Posterior cingulate gyrus (tissue), 11 donors: ENCODE results near the gene DYRK3.

Experiments used
- DNase-seq, 10 donors: peaks; one replicate each; pipeline versions ENCODE4 v3.0.0 to v3.0.0-alpha.2; 2020 to 2021; ENCODE audit warnings: mixed read lengths in 3 of 10
- intact Hi-C: fragments of 100-400 bp; cut with DNase I; formaldehyde crosslinking; loops from one replicate; pipeline ENCODE4 v1.15.1; 2023

DYRK3 gene

DNA sequence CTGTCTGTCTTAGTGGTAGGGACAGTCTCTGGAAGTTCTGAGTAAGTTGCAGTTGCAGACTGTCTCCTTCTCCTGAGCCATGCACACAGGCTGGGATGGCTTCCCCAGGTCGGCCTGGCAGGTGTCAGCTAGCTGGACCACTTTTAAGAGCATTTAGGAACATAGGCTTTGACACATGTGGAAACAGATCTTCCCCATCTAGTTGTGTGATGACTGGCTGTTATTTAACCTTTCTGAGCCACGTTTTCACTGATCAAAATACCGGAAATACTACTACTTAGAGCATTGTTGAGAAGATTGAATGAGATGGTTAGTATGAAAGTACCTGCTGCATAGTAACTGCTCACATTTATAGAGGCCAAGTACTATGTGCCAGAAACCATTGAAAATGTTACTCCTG is 43.2 kb downstream of the DYRK3 start:
- intact Hi-C loops = no loop called here
- no peak for DNase-seq

DNA sequence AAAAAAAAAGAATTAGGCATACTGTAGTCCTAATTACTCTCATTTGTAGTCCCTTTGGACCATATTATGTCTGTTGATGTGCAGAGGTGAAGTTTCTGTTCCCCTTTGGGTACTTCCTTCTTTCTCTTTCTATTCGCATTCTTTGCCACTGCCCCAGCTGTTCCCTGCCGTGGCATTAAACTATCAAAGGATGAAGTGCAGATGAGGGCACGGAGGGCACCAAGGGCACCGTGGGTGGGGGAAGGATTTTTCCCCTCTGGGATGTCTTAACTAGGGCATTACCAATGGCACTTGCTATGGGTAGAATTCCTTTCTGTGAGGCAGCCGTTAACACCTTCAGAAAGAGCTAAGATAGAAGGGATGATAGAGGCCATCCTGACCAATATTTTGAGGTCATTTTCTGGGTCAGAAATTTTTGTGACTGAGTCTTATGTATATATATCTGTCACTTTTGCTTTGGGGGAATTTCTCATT is 44.4 kb downstream of the DYRK3 start:
- no peak for DNase-seq
- intact Hi-C loops = no loop called here

DNA sequence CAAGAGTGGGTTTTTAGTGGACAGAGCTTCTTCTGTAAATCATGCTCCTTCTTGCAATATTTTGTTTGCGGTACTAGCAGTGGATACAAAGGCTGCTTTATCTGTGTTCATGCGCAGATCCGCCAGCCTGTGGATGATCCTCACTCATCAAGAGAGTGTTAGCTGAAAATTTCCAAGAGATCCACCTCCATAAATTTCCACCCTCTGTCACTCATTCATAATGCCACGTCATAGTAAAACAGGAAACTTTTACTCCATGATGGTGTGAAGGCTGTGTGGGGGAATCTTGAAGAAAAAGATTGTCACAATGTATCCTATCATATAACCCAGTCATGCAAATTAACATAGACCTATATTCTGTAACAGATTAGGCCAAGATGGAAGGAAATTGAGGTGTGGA is 44.9 kb downstream of the DYRK3 start:
- peak in 1 of 10 donors; percentile 23 for DNase-seq
- intact Hi-C loops = no loop called here

DNA sequence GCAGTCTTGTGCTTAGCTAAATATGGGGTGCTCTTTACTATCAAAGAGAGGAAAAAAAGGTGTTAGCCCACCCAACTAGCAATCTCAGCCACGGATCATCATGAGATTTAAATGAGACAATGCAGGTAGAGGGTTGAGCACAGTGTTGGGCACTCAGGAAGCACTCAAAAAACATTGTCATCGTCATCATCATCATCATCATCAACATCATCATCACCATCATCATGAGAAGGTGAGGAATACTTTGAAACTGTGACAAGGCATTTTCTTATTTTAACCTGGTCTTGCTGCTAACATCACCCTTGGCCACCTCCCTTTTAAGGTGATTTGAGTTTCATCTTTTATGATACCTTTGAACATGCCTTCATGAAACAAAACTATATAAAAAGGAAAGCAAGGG is 46.0 kb downstream of the DYRK3 start:
- DNase-seq = no peak
- intact Hi-C loops = no loop called here

DNA sequence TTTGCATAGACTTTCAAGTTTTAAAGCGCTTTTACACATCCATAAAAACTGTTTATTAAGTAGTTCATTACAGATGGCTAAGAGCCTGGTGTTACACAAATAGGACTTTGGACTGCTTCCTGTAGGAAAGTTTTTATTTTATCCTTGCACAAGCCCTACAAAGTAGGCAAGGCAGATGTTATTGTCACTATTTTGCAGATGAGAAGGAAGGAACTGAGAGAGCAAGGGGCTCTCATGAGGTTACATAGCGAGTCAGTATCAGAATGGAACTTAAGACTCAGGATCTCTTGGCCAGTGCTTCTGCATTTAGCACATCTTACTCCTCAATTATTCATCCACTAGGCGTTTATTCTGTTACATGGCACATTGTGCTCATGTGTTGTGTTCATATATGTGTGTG is 46.8 kb downstream of the DYRK3 start:
- intact Hi-C loops = no loop called here
- no peak for DNase-seq

DNA sequence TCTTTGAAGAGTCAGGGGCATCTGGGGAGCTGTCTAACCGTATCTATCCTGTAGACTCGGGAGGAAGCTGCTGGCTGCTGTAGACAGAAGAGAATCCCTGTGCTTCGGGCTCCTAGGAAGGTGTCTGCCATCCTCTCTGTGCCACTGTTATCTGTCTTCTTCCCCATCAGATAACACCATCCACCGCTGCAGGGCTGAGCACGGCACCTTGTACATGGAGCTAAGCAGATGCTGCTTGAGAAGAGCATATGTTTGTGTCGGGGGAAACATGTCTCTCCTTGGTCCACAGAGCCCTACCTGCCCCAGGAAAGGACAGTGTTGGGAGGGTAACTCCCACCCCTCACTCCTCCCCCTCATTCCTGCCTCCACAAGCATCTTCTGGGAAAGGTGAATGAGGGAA is 48.0 kb downstream of the DYRK3 start:
- no peak for DNase-seq
- intact Hi-C loops = no loop called here

DNA sequence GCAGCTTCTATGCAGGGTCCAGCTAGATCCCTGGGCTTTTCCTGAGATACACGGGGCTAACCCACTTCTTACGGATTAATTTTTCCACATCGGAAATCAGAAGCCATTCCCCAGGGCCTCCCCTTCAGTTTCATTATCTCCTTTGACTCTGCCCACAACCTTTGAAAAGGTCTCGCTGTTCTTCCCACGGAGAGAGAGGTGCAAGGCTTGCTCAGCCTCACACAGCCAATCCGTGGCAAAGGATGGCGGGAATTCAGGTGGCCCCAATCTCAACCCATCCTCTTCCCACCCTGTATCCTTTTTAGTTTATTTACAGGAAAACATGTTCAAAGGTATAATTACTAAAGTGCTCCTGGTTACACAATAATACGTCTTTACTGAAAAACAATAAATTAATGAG is 48.7 kb downstream of the DYRK3 start:
- DNase-seq = no peak
- intact Hi-C loops = no loop called here

DNA sequence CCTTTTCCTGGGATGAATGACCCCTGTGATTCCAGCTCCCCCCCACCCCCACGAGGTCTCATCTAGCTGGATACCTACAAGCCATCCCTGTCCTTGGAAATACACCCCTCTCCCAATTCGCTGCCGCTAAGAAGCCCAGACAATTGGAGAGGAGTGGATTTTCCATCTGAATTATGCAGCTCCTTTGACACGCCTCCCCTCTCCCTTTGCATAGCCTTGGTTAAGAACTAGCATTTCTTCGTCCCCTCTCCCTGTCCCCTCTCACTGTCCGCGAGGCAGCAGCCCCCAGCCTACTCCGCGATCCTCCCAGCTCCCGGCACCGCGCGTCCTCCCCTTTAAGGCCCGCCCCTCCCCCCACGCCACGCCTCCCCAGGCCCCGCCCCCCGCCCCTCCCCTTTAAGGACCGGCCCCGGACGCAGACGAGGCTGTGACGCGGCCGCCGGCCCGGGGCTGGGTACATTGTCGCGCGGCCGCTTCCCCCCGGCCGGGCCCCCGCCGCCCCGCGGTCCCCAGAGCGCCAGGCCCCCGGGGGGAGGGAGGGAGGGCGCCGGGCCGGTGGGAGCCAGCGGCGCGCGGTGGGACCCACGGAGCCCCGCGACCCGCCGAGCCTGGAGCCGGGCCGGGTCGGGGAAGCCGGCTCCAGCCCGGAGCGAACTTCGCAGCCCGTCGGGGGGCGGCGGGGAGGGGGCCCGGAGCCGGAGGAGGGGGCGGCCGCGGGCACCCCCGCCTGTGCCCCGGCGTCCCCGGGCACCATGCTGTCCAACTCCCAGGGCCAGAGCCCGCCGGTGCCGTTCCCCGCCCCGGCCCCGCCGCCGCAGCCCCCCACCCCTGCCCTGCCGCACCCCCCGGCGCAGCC is 49.4 kb downstream of the DYRK3 start, which contains the start of gene MAPKAPK2:
Gene MAPKAPK2 (plus strand): TSS at position 428 of the 856 bp plus-strand sequence. CDS start 325 bp downstream, at position 753.
- peak; percentile 63 to 97 (median 73) for DNase-seq
- intact Hi-C loops = no loop called here

DNA sequence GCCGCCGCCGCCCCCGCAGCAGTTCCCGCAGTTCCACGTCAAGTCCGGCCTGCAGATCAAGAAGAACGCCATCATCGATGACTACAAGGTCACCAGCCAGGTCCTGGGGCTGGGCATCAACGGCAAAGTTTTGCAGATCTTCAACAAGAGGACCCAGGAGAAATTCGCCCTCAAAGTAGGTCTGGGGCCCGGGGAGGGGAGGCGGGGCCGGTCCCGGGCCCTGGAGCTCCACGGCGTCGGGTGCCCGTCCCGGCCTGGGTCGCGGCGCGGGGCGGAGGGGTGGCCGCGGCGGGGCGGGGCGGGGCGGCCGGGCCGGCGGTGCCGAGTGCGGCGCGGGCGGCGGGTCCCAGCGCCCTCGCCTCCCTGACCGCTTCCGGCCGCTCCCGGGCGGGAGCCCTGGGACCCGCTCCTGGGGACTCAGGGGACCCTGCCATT is 50.0 kb downstream of the DYRK3 start:
- DNase-seq = peak in 2 of 10 donors; percentile 37 to 84

DNA sequence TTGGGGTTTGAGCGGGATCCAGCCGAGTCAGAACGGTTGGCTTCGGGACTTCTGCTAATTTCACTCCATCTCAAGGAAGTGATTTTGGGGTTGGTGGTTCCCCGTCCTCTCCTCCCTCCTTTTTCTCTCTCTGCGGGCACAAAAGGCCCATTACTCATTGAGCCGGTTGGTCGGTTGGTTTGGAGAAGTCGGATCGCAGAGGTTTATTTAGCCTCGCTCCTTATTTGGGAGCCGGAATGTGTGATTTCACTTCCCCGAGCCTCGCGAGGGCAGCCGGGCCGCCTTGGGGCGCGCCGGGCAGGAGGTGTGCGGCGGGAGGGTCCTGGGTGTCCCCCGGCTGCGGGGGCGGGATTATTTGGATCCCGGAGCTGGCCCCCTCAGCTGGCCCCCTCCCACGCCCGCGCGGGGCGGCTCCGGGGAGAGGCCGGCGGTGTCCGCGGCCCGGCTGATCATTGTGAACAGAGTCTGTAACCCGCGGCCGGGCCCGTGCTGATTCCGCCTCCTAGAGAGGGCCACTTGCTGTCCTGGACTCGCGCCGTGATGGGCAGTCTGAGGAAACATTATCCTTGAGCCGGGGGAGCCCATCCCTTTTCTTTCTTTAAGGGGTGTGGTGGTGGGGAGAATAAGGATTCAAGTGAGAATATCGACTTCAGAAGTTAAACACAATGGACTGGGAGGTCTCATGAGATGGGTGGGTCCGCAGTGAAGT is 50.6 kb downstream of the DYRK3 start:
- intact Hi-C loops = no loop called here
- peak in 1 of 10 donors; percentile 88 for DNase-seq

More for the DNA sequence above, 50.0 kb downstream of the DYRK3 start:
- intact Hi-C loops = no loop called here

DNA sequence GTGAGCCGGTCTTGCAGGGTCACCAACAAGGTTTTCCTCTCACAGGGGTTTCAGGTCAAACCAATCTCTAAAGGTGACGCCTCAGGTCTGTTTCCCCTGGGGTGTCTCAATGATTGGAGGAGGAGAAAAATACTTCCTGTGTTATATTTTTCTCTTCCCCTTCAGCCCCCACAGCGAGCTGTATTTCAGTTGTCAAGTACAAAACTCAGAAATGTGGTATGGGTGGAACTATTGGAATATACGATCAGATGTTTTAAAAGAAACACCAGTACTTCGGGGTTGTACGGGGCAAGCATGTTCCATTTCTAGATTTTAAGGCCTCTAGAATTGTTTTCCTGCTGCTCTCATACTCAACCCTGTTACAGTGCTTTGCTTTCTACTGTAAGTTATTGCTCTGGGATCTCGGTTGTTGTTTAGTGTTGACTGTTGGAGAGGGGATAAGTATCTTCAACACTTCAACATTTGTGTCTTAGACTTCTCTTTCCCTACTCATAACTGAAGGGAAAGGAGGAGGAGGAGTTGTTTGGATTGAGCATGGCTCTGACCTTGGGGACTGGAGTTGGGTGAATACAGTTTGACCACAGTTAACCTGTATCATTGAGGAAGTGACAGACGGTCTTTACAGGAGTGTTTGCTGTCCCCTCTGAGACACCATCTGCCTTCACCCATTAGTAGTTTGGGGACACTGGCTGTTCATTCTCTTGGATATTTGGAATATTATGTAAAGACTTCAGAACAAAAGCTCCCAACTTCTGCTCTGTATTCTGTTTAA is 51.3 kb downstream of the DYRK3 start:
- no peak for DNase-seq
- intact Hi-C loops = no loop called here

DNA sequence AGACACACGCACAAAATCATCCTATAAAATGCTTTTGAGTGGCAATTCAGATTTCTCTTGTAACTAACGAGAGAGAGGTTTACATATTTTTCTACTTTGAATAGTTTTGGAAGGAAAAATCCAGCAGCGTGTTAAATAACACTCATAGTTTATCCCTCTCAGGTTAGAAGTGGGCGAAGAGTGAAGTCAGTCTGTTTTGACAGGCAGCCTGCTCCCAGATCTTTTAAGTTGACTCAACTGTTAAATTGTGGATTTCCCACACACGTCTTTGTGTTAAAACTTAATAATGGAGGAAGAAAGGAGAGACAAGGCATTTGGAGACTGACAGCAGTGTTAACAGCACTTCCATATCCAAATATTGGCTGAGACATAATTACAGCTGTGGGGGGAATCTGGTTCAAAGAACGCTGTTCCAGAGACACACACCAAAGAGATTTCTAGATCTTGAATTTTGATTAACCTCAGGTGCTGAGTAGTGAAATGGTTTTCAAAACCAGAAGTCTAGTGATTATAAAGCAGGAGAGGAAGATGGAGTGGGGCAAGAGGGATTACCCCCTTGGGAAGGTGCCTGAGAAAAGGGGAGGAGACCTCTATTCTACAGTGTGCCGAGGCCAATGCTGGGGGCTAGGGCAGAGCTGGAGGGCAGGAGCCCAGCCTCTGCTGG is 52.0 kb downstream of the DYRK3 start:
- no peak for DNase-seq
- intact Hi-C loops = no loop called here

DNA sequence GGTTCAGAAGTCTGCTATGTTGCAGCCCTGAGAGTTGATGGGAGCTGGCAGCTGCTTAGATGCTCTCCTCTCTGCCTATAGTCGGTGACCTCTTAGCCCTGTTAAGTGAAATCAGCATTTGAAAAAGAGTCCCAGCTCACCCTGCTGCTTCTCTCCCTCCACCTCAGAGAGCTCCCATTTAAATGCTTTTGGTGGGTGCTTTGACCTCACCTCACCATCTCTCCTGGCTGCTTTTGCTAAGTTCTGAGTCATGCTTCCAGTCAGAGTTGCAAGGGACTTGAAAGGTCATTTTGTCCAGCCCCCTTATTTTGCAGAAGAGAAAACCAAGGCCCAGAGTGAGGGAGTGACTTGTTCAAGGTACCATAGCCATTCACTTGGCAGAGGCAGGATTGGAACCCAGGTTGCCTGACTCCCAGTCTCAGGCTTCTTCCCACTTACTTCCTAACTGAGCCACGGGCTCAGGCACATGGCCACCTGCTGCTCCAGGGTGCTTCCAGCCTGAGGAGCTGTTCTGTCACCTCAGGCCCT is 52.6 kb downstream of the DYRK3 start:
- intact Hi-C loops = no loop called here
- no peak for DNase-seq

DNA sequence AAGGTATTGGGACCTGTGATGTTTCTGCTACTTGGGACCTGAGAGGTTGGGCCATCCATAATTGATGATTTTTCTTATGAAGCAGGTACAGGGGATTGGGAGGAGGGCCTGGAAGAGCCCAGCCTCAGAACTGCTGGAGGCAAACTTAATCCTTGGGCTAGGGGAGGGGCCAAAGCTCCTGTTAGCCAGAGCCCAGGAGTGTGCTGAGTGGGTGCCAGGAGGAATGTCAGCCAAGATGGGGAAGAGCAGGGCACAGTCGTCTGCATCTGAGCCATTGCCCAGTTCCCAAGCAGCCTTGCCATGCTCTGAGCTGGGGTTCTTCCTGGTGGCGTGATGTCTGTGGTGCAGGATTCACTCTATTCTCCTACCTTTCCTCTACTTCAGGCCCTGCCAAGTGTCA is 55.2 kb downstream of the DYRK3 start:
- intact Hi-C loops = no loop called here
- DNase-seq = peak in 3 of 10 donors; percentile 23 to 86 (median 45)

DNA sequence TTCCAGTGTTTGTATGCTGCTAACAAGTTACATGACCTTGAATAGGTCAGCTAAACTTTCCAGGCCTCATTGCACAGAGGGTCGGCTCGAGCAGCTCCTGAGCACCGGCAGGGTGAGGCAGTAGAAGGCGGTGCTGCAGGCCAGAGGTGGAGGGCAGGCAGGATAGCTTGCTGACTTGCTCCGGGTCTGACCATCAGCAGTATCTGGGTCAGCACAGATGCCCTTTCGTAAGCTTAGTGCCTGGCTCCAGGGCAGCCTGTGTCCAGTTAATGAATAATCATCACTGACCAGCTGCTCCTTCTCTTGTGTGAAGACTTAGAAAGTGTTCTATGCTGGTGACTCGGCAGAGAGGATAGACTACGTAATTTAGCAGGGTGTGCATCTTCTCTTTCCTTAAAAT is 56.3 kb downstream of the DYRK3 start:
- intact Hi-C loops = no loop called here
- DNase-seq = no peak

DNA sequence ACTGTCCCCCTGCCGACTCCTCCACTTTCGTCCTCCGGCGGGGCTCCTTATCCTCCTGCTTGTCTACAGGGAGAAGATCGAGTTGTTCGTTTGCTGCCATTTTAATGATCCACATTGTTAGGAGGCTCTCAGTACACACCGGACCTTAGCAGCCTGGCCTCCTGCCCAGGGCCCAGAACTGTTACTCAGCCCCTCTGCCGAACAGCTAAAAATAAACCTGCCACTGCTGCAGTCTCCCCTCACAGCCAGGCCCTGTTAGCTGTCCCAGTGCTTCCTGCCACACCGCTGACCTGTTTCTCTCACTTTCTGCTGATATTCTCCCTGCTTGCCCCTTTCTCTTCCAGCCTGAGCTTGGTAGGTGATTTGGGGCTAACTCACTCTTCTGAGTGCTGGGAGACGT is 57.7 kb downstream of the DYRK3 start:
- intact Hi-C loops = no loop called here
- DNase-seq = peak in 5 of 10 donors; percentile 40 to 85 (median 49)

DNA sequence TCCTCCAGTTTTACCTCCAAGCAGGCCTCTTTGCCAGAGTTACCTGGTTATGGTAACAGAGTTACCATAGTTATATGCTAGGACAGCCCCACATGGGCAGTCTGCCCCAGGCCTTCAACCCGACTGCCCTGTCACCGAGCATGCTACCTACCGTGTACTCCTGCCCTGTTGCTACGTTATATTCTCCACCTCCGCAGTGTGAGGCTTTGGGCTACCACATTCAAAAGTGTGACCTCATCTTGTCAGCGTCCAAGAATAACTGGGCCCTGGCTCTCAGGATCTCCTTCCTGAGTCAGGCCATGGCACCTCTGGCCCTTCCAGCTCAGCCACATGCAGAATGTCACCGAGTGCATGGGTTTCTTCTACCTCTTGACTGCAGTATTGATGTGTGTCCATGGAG is 58.3 kb downstream of the DYRK3 start:
- intact Hi-C loops = no loop called here
- DNase-seq = no peak

DNA sequence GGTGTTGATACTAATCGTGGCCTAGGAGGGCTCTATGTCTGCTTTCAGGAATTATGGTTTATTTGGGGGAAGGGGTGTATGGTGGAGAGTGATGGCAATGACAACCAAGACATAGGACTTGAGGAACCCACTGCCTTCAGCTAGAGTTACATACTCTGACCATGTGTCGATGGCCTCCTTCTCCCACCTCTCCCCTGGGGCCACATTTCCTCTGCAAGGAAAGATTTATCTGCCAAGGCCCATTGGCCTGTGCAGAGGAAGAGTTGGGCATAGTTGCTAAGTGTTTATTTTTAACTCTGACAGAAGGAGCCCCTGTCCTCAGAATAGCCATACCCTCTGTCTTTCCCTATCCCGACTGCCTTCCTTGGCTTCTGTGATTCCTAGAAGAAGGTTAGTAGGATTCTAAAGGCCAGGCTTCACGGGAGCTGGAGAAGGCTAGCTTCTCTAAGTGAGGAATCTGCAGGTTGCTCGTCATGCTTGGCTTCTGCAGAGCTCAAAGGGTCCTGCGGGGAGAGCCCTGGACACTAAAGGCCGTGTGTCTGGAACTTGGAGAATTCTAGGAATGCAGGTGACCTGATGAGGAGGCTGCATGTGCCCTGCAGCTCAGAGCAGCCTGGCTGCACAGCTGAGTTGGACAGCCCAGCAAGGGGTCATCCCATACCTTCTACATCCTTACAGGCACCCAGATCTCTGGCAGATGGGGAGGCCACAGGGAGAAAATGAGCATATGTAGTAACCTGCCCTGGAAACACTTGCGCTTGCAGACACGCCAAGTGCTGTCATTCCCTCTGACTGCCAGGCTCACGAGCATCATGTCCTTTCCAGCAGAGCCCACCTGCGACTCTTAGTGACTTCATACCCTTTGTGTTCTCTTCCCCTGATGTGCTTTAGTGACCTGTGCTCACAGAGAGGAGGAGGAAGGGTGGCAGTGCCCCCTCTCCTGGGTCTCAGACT is 59.1 kb downstream of the DYRK3 start:
- intact Hi-C loops = no loop called here
- no peak for DNase-seq

DNA sequence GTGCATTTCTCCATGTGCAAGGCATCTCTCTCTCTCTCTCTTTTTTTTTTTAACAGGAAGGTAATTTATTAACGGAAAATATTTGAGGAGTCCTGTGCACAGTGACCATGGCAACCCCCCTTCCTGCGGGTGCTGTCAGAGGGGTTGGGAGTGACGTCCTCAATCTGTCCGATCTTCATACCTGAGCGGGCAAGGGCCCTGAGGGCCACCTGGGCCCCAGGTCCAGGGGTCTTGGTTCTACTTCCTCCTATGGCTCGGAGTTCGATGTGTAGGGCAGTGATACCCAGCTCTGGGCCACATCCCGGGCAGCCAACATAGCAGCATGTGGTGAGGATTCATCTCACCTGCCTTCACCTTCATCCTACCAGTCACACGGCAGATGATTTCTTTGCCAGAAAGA is 60.4 kb downstream of the DYRK3 start:
- DNase-seq = no peak
- intact Hi-C loops = no loop called here
